HepG2 (cell line): ENCODE measurements around the gene ANP32A. TPM values are rescaled to one million over a fixed set of nuclear protein-coding genes. Genes with fewer than 3 reads are reported as not detected.

Experiments
- ARNTL ChIP-seq: sonication (generic); formaldehyde crosslinking; IDR thresholded peaks from 2 replicates; pipeline ENCODE4 v1.4.0; 2020; ENCODE audit warnings: mild to moderate bottlenecking, missing genetic modification reagents
- CREB1 ChIP-seq, 2 experiments: fragments of 450-650 bp in 1 of 2; IDR thresholded peaks; 2 replicates each; pipeline ENCODE4 v1.6.1; 2016 to 2017; ENCODE audit warnings: control low read depth in 1 of 2, mild to moderate bottlenecking in 1 of 2, missing compliant biosample characterization in 1 of 2, missing genetic modification characterization in 1 of 2
- ELF3 ChIP-seq: IDR thresholded peaks from 2 replicates; pipeline ENCODE4 v1.6.1; 2016; ENCODE audit warnings: missing genetic modification reagents, missing compliant biosample characterization
- FOXC1 ChIP-seq: sonication (generic); formaldehyde crosslinking; IDR thresholded peaks from 2 replicates; pipeline ENCODE4 v1.8.0; 2022; ENCODE audit warnings: mild to moderate bottlenecking, missing genetic modification reagents, borderline replicate concordance
- FOXJ3 ChIP-seq: sonication (generic); formaldehyde crosslinking; IDR thresholded peaks from 2 replicates; pipeline ENCODE4 v1.4.0; 2020; ENCODE audit warnings: missing genetic modification reagents, mild to moderate bottlenecking, borderline replicate concordance
- HMG20B ChIP-seq: conservative IDR thresholded peaks from 2 replicates; pipeline ENCODE4 v1.6.1; 2016; ENCODE audit warnings: missing genetic modification reagents, missing compliant biosample characterization
- LCORL ChIP-seq, 2 experiments: fragments of 450-650 bp in 1 of 2; sonication (generic) in 1 of 2; formaldehyde crosslinking in 1 of 2; IDR thresholded peaks; 2 replicates each; pipeline versions ENCODE4 v1.5.0 to v1.6.1; 2017 to 2020; ENCODE audit warnings: antibody characterized with exemption in 1 of 2, missing genetic modification reagents in 1 of 2
- MYC ChIP-seq: sonication (generic); formaldehyde crosslinking; IDR thresholded peaks from 2 replicates; pipeline ENCODE4 v1.9.0; 2021; ENCODE audit warnings: missing genetic modification reagents, borderline replicate concordance
- PAWR ChIP-seq: sonication (generic); formaldehyde crosslinking; IDR thresholded peaks from 2 replicates; pipeline ENCODE4 v1.4.0; 2020; ENCODE audit warnings: missing genetic modification reagents, mild to moderate bottlenecking, borderline replicate concordance
- ZBTB38 ChIP-seq: sonication (generic); formaldehyde crosslinking; IDR thresholded peaks from 2 replicates; pipeline ENCODE4 v1.5.1; 2020; ENCODE audit warnings: mild to moderate bottlenecking, missing genetic modification reagents
- ZBTB42 ChIP-seq: sonication (generic); formaldehyde crosslinking; IDR thresholded peaks from 2 replicates; pipeline ENCODE4 v1.5.0; 2020; ENCODE audit warnings: mild to moderate bottlenecking, missing genetic modification reagents
- ZNF556 ChIP-seq: sonication (generic); formaldehyde crosslinking; IDR thresholded peaks from 2 replicates; pipeline ENCODE4 v1.4.0; 2020; ENCODE audit warnings: mild to moderate bottlenecking, missing genetic modification reagents, borderline replicate concordance
- ZNF841 ChIP-seq: sonication (generic); formaldehyde crosslinking; IDR thresholded peaks from 2 replicates; pipeline ENCODE4 v1.8.1; 2023; ENCODE audit warnings: missing genetic modification reagents, borderline replicate concordance
- polyA plus RNA-seq, 8 experiments: library from polyadenylated mRNA; depleted of rRNA in 3 of 8; stranded (reverse) in 7 of 8; unstranded in 1 of 8; fragments of >200 nt; fragmentation: Illumina TruSeq in 4 of 8; extraction: Trizol in 4 of 8; gene quantifications; 2 replicates each; pipeline versions ENCODE4 v1.2.1 to v1.2.3, GENCODE V29; 2011 to 2016; ENCODE audit warnings: low read depth in 4 of 8, missing spikeins in 1 of 8, mixed read lengths in 1 of 8; ENCODE audit not compliant: insufficient read depth in 1 of 8
- total RNA-seq, 5 experiments: library from RNA; depleted of rRNA; stranded (reverse); fragments of >200 nt; fragmentation: Illumina TruSeq; extraction: Trizol; gene quantifications; 2 replicates each; pipeline ENCODE4 v1.2.3, GENCODE V29; 2016; ENCODE audit warnings: low read depth in 1 of 5
- TF ChIP-seq, protein P1 (sequence below): sonication (generic); formaldehyde crosslinking; IDR thresholded peaks from 2 replicates; pipeline ENCODE4 v1.4.0; 2020; ENCODE audit warnings: missing genetic modification reagents
- TF ChIP-seq, protein P2 (sequence below), 2 experiments: sonication (generic) in 1 of 2; formaldehyde crosslinking in 1 of 2; IDR thresholded peaks; 2 replicates each; pipeline versions ENCODE4 v1.5.1 to v1.6.1; 2011 to 2020; ENCODE audit warnings: borderline replicate concordance in 1 of 2, low read depth in 1 of 2, low read length in 1 of 2, mild to moderate bottlenecking in 1 of 2, missing genetic modification reagents in 1 of 2, moderate library complexity in 1 of 2
- TF ChIP-seq, protein P3 (sequence below): sonication (generic); formaldehyde crosslinking; IDR thresholded peaks from 2 replicates; pipeline ENCODE4 v1.8.0; 2022; ENCODE audit warnings: mild to moderate bottlenecking, missing genetic modification reagents, moderate library complexity
- TF ChIP-seq, protein P4 (sequence below): sonication (generic); formaldehyde crosslinking; IDR thresholded peaks from 2 replicates; pipeline ENCODE4 v1.9.0; 2021; ENCODE audit warnings: missing genetic modification reagents, borderline replicate concordance
- TF ChIP-seq, protein P5 (sequence below): sonication (generic); formaldehyde crosslinking; IDR thresholded peaks from 2 replicates; pipeline ENCODE4 v1.4.0; 2020; ENCODE audit warnings: mild to moderate bottlenecking, missing genetic modification reagents

ANP32A gene
- total and polyA plus RNA-seq, 2 of the 13 experiments (the other 11 are each of a cell fraction or from before 2014, with no cell fraction given) = 60.6 to 206 TPM

DNA sequence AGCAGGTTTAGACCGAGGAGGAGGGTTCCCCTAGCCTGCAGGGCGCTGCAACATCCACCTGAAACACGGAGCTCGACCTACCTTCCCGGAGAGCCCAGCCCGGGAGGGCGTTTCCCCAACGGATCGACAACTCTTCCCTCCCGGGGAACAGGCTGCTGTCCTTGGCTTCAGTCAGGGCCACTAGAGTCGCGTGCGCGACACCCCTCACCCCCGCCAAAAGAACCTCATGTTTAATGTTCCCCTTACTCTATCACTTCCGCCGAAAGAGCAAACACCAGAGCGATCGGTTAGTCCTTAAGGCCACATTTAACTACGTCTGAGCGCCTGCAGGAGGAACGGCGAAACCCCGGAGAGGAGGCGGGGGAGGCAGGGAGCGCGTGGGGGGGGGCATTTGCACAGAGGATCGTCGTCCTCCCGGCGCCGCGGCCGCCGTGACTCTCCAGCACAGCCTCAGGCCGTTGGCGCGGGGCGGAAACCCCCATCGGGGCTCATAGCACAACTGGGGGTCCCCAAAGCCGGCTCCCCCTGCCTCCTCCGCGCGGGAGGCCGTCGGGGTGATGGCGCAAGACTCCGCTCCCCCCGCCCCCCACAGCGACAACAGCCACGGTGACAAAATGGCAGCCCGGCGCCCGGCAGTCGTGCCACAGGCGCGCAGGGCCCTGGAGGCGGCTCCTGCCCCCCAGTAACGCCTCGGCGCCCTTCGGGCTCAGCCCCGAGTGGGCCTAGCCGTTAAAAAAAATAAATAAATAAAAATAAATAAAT is 3.2 kb downstream of the ANP32A start (continued):
- TF ChIP-seq, protein P1, sequence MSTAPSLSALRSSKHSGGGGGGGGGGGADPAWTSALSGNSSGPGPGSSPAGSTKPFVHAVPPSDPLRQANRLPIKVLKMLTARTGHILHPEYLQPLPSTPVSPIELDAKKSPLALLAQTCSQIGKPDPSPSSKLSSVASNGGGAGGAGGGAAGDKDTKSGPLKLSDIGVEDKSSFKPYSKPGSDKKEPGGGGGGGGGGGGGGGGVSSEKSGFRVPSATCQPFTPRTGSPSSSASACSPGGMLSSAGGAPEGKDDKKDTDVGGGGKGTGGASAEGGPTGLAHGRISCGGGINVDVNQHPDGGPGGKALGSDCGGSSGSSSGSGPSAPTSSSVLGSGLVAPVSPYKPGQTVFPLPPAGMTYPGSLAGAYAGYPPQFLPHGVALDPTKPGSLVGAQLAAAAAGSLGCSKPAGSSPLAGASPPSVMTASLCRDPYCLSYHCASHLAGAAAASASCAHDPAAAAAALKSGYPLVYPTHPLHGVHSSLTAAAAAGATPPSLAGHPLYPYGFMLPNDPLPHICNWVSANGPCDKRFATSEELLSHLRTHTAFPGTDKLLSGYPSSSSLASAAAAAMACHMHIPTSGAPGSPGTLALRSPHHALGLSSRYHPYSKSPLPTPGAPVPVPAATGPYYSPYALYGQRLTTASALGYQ (CRISPR knock-in tag) = no peak
- TF ChIP-seq FOXC1 (CRISPR knock-in tag) = no peak
- TF ChIP-seq, protein P2, sequence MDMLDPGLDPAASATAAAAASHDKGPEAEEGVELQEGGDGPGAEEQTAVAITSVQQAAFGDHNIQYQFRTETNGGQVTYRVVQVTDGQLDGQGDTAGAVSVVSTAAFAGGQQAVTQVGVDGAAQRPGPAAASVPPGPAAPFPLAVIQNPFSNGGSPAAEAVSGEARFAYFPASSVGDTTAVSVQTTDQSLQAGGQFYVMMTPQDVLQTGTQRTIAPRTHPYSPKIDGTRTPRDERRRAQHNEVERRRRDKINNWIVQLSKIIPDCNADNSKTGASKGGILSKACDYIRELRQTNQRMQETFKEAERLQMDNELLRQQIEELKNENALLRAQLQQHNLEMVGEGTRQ (IDR thresholded peaks at IDR 0.05; ENCODE audit: low read depth, low read length) = no peak
- TF ChIP-seq, protein P2 (CRISPR knock-in tag; IDR thresholded peaks at IDR 0.05; ENCODE audit: borderline replicate concordance) = no peak
- TF ChIP-seq LCORL (IDR thresholded peaks at IDR 0.05) = no peak
- no peak for TF ChIP-seq LCORL (CRISPR knock-in tag; IDR thresholded peaks at IDR 0.05)
- TF ChIP-seq ARNTL (CRISPR knock-in tag) = no peak; the same call in 1 of the 2 replicates
- no peak for TF ChIP-seq CREB1 (IDR thresholded peaks at IDR 0.05)
- no peak for TF ChIP-seq CREB1 (CRISPR knock-in tag; IDR thresholded peaks at IDR 0.05)
- no peak for TF ChIP-seq PAWR
- TF ChIP-seq ELF3 = no peak
- peak; percentile 46 for TF ChIP-seq MYC (CRISPR knock-in tag)
- TF ChIP-seq, protein P3, sequence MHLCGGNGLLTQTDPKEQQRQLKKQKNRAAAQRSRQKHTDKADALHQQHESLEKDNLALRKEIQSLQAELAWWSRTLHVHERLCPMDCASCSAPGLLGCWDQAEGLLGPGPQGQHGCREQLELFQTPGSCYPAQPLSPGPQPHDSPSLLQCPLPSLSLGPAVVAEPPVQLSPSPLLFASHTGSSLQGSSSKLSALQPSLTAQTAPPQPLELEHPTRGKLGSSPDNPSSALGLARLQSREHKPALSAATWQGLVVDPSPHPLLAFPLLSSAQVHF (CRISPR knock-in tag) = no peak
- no peak for TF ChIP-seq ZBTB42
- no peak for TF ChIP-seq ZNF841 (CRISPR knock-in tag)
- no peak for TF ChIP-seq FOXJ3 (CRISPR knock-in tag)
- TF ChIP-seq HMG20B (CRISPR knock-in tag) = no peak
- TF ChIP-seq ZNF556 = no peak
- TF ChIP-seq, protein P4, sequence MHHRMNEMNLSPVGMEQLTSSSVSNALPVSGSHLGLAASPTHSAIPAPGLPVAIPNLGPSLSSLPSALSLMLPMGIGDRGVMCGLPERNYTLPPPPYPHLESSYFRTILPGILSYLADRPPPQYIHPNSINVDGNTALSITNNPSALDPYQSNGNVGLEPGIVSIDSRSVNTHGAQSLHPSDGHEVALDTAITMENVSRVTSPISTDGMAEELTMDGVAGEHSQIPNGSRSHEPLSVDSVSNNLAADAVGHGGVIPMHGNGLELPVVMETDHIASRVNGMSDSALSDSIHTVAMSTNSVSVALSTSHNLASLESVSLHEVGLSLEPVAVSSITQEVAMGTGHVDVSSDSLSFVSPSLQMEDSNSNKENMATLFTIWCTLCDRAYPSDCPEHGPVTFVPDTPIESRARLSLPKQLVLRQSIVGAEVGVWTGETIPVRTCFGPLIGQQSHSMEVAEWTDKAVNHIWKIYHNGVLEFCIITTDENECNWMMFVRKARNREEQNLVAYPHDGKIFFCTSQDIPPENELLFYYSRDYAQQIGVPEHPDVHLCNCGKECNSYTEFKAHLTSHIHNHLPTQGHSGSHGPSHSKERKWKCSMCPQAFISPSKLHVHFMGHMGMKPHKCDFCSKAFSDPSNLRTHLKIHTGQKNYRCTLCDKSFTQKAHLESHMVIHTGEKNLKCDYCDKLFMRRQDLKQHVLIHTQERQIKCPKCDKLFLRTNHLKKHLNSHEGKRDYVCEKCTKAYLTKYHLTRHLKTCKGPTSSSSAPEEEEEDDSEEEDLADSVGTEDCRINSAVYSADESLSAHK (CRISPR knock-in tag) = no peak
- TF ChIP-seq, protein P5, sequence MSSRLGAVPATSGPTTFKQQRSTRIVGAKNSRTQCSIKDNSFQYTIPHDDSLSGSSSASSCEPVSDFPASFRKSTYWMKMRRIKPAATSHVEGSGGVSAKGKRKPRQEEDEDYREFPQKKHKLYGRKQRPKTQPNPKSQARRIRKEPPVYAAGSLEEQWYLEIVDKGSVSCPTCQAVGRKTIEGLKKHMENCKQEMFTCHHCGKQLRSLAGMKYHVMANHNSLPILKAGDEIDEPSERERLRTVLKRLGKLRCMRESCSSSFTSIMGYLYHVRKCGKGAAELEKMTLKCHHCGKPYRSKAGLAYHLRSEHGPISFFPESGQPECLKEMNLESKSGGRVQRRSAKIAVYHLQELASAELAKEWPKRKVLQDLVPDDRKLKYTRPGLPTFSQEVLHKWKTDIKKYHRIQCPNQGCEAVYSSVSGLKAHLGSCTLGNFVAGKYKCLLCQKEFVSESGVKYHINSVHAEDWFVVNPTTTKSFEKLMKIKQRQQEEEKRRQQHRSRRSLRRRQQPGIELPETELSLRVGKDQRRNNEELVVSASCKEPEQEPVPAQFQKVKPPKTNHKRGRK (CRISPR knock-in tag) = no peak
- TF ChIP-seq ZBTB38 = no peak
